Ectodermal cell (in vitro differentiated cells): ENCODE measurements around the gene RTP3.

Source experiments
- H3K27ac ChIP-seq: 2 replicates; pipeline ENCODE4 v1.7.0; 2013; ENCODE audit warnings: mild to moderate bottlenecking, low read depth, low read length; ENCODE audit not compliant: insufficient read depth, poor library complexity, severe bottlenecking
- H3K27me3 ChIP-seq: 2 replicates; pipeline ENCODE4 v1.7.0; 2013; ENCODE audit warnings: mild to moderate bottlenecking, low read length; ENCODE audit not compliant: insufficient read depth, control insufficient read depth, poor library complexity, severe bottlenecking
- H3K36me3 ChIP-seq: one replicate; pipeline ENCODE4 v1.7.0; 2013; ENCODE audit warnings: low read length; ENCODE audit not compliant: control insufficient read depth, insufficient read depth
- H3K4me1 ChIP-seq: one replicate; pipeline ENCODE4 v1.7.0; 2013; ENCODE audit warnings: low read length; ENCODE audit not compliant: control insufficient read depth, insufficient read depth
- H3K4me3 ChIP-seq: 2 replicates; pipeline ENCODE4 v1.7.0; 2013; ENCODE audit warnings: low read depth, low read length, control low read depth; ENCODE audit not compliant: insufficient read depth
- H3K9me3 ChIP-seq: 2 replicates; pipeline ENCODE4 v1.7.0; 2013; ENCODE audit warnings: mild to moderate bottlenecking, low read length, moderate library complexity; ENCODE audit not compliant: control insufficient read depth
- WGBS, 2 experiments: methylation state at CpG; one replicate each; pipeline ENCODE4 v1.1.7; 2013; ENCODE audit warnings: missing lambda C conversion rate in 2 of 2; 5-methylcytosine and 5-hydroxymethylcytosine counted together

Gene RTP3

GRCh38 chr3:46462111-46462510, 35.7 kb upstream of the RTP3 start:
- Histone ChIP-seq H3K36me3 (no peaks in the 10 kb centered on the region), H3K4me1 (no peaks in the 10 kb centered on the region)
- 94 to 96% methylated on average over 2 to 3 of the region's 3 CpGs for WGBS, 2 experiments

DNA sequence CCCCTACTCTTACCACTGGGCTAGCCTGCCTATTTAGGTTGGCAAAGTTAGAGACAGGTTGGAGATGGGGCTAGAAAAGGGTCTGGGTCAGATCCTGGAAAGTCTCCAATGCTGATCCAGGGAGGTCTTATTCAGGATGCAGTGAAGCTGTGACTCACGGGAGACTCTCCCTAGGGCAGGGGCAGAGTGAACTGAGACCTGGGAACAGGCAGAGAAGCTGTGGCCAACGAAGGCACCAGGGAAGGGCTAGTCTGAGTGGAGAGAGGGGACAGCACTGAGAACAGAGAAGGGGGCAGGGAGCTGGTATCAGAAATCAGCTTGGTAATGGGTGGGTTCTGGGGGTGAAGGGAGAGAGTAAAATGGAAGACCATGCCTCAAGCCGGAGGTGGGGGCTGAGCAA, 35.3 kb upstream of the RTP3 start:
- no peak overlapping the region for H3K4me3 ChIP-seq
- no peaks in the 10 kb centered on the region for H3K36me3 ChIP-seq
- 77 to 79% methylated on average over 3 of the region's 3 CpGs for WGBS, 2 experiments
- H3K9me3 ChIP-seq = no peaks in the 10 kb centered on the region
- H3K27ac ChIP-seq = no peak overlapping the region
- no peaks in the 10 kb centered on the region for H3K4me1 ChIP-seq
- no peaks in the 10 kb centered on the region for H3K27me3 ChIP-seq

More at GRCh38 chr3:46462111-46462510, 35.7 kb upstream of the RTP3 start:
- Histone ChIP-seq H3K4me3 (no peak overlapping the region), H3K9me3 (no peaks in the 10 kb centered on the region), H3K27me3 (no peaks in the 10 kb centered on the region), H3K27ac (no peak overlapping the region)

- no peaks in the 10 kb centered on the region for H3K9me3 ChIP-seq
- H3K27me3 ChIP-seq = no peaks in the 10 kb centered on the region
- 91 to 92% methylated on average over 6 of the region's 6 CpGs for WGBS, 2 experiments
- H3K4me1 ChIP-seq = no peaks in the 10 kb centered on the region
- no peak overlapping the region for H3K4me3 ChIP-seq
- H3K36me3 ChIP-seq = no peaks in the 10 kb centered on the region
- H3K27ac ChIP-seq = no peak overlapping the region
These were observed 34.5 kb upstream of the RTP3 start for GRCh38 chr3:46463120-46463867.

GRCh38 chr3:46463868-46464241, 33.9 kb upstream of the RTP3 start:
- no peak overlapping the region for H3K4me3 ChIP-seq
- H3K9me3 ChIP-seq = no peaks in the 10 kb centered on the region
- WGBS, 2 experiments = 90 to 95% methylated on average over 8 of the region's 8 CpGs
- no peaks in the 10 kb centered on the region for H3K36me3 ChIP-seq
- no peaks in the 10 kb centered on the region for H3K4me1 ChIP-seq
- no peaks in the 10 kb centered on the region for H3K27me3 ChIP-seq
- H3K27ac ChIP-seq = no peak overlapping the region

DNA sequence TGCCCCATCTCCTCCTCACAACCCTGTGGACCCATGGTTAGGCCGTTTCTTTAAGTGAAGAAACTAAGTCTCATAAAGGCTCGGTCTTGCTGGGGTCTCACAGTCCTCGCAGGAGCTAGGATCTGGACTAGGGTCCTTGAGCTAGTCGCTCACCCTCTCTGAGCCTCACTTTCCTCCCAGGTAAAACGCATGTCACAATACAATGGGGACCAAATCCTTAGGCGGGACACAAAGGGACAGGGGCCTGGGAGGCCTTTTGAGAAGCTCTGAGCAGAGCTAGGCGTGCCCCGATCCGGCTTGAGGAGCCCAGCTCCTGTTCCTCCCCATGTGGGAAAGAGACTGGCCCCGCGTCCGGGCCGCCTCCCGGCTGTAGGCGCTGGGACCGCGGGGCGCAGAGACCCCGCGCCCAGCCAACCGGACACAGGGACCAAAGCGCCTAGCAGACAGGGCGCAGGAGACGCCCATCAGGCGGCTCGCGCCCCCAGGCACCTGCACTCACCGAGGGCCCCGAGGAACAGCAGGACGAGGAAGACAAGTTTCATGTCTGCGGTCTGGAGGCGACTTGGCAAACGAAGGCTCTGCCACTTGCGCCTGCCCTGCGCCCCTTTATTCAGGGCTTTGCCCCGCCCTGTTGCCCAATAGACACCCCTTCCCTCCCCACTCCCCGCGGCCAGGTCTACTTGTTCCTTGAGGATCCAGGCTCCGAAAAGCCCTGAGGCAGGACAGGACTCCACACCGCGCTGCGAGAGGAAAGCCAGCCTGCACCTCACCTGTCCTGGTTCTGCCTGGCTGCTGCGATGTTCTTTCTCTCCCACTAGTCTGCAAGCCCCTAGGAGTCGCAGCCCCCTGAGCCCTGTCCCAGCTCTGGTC, 33.2 kb upstream of the RTP3 start, which contains the start of gene LTF:
Gene LTF (minus strand): TSS at position 580 of the 870 bp plus-strand sequence. CDS start 38 bp downstream, at position 542.
- Histone ChIP-seq H3K9me3 (no peaks in the 10 kb centered on the region), H3K4me3 (no peak within 1 kb of the TSS), H3K27me3 (no peaks in the 10 kb centered on the region), H3K4me1 (no peaks in the 10 kb centered on the region), H3K27ac (no peak within 1 kb of the TSS), H3K36me3 (no peaks in the 10 kb centered on the region)
- 91 to 92% methylated on average over 44 of the region's 44 CpGs for WGBS, 2 experiments

DNA sequence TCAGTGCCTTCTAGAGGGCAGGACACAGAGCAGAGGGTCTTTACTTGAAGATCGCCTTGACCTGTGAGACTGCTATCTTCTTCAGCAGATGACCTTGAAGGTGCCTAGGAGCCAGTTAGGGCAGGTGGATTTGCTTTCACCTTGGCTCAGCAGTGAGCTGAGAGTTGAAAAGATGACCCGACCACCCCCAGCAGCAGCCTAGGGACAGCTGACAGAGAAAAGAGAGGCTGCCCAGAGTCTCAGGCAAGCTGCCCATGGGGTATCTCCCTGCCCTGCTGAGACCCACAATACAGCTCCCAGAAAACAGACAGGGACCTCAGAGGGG, 32.6 kb upstream of the RTP3 start:
- Histone ChIP-seq H3K27ac (no peak overlapping the region), H3K36me3 (no peaks in the 10 kb centered on the region), H3K27me3 (no peaks in the 10 kb centered on the region), H3K4me1 (no peaks in the 10 kb centered on the region), H3K4me3 (no peak overlapping the region), H3K9me3 (no peaks in the 10 kb centered on the region)
- WGBS, 2 experiments = 82 to 90% methylated on average over 2 of the region's 2 CpGs

DNA sequence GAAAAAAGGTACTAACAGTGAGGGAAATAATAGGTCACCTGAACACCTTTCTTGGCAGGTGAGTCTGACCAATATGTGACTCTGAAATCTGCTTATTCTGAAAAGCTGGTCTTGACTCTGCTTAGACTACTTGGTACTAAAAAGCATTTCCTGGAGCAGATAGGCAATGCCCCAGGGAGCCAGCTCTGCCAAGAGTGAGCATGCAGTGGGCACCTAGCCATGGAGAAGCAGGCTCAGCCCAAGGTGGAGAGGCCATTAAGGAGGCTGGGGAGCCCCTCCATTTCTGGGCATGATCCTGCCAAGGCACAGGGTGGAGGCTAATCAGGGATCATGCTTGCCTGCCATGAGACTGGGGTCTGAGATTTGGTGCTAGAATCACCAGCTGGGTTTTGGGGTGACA, 31.5 kb upstream of the RTP3 start:
- H3K4me1 ChIP-seq = no peaks in the 10 kb centered on the region
- no peak overlapping the region for H3K27ac ChIP-seq
- H3K4me3 ChIP-seq = no peak overlapping the region
- H3K27me3 ChIP-seq = no peaks in the 10 kb centered on the region
- H3K9me3 ChIP-seq = no peaks in the 10 kb centered on the region
- no peaks in the 10 kb centered on the region for H3K36me3 ChIP-seq

- Histone ChIP-seq H3K4me1 (no peaks in the 10 kb centered on the region), H3K27ac (no peak overlapping the region), H3K9me3 (no peaks in the 10 kb centered on the region), H3K4me3 (no peak overlapping the region), H3K36me3 (no peaks in the 10 kb centered on the region), H3K27me3 (no peaks in the 10 kb centered on the region)
- 96 to 100% methylated on average over 1 of the region's 1 CpG for WGBS, 2 experiments
These were observed 30.8 kb upstream of the RTP3 start for GRCh38 chr3:46466871-46467403.

GRCh38 chr3:46467562-46467961, 30.2 kb upstream of the RTP3 start:
- 87 to 88% methylated on average over 4 of the region's 4 CpGs for WGBS, 2 experiments
- Histone ChIP-seq H3K36me3 (no peaks in the 10 kb centered on the region), H3K4me1 (no peaks in the 10 kb centered on the region), H3K4me3 (no peak overlapping the region), H3K27ac (no peak overlapping the region), H3K27me3 (no peaks in the 10 kb centered on the region), H3K9me3 (no peaks in the 10 kb centered on the region)
